HepG2 (cell line): Measurements from ENCODE around the gene OR2F2. TPM values are rescaled to one million over a fixed set of nuclear protein-coding genes. Genes with fewer than 3 reads are reported as not detected.

Source experiments
- ETS1 ChIP-seq: sonication (generic); formaldehyde crosslinking; IDR thresholded peaks from 2 replicates; pipeline ENCODE4 v1.4.0; 2020; ENCODE audit warnings: missing genetic modification reagents
- ETV5 ChIP-seq: IDR thresholded peaks from 2 replicates; pipeline ENCODE4 v1.6.1; 2018; ENCODE audit warnings: missing biosample characterization, missing genetic modification reagents, inconsistent platforms, borderline replicate concordance
- FOXA3 ChIP-seq: IDR thresholded peaks from 2 replicates; pipeline ENCODE4 v1.6.1; 2016; ENCODE audit warnings: missing genetic modification reagents, missing compliant biosample characterization
- IKZF1 ChIP-seq: fragments of 450-650 bp; IDR thresholded peaks from 2 replicates; pipeline ENCODE4 v1.7.1; 2016
- KDM4B ChIP-seq: sonication (generic); formaldehyde crosslinking; IDR thresholded peaks from 2 replicates; pipeline ENCODE4 v1.4.0; 2020; ENCODE audit warnings: missing genetic modification reagents
- NR2C2 ChIP-seq: sonication (generic); formaldehyde crosslinking; IDR thresholded peaks from 2 replicates; pipeline ENCODE4 v1.4.0; 2020; ENCODE audit warnings: missing genetic modification reagents, mild to moderate bottlenecking, moderate library complexity, borderline replicate concordance
- THAP11 ChIP-seq: IDR thresholded peaks from 2 replicates; pipeline ENCODE4 v1.6.1; 2016; ENCODE audit warnings: missing biosample characterization, missing genetic modification reagents
- ZBTB4 ChIP-seq: sonication (generic); formaldehyde crosslinking; IDR thresholded peaks from 2 replicates; pipeline ENCODE4 v1.4.0; 2020; ENCODE audit warnings: missing genetic modification reagents, mild to moderate bottlenecking, borderline replicate concordance
- ZNF20 ChIP-seq: sonication (generic); formaldehyde crosslinking; IDR thresholded peaks from 2 replicates; pipeline ENCODE4 v1.4.0; 2020; ENCODE audit warnings: mild to moderate bottlenecking, moderate library complexity, missing genetic modification reagents
- ZNF274 ChIP-seq: sonication (generic); formaldehyde crosslinking; IDR thresholded peaks from 2 replicates; pipeline ENCODE4 v1.5.1; 2020; ENCODE audit warnings: mild to moderate bottlenecking, missing genetic modification reagents
- ZNF414 ChIP-seq: sonication (generic); formaldehyde crosslinking; IDR thresholded peaks from 2 replicates; pipeline ENCODE4 v1.5.0; 2020; ENCODE audit warnings: missing genetic modification reagents
- ZNF780A ChIP-seq: sonication (generic); formaldehyde crosslinking; IDR thresholded peaks from 2 replicates; pipeline ENCODE4 v1.8.0; 2022; ENCODE audit warnings: mild to moderate bottlenecking, missing genetic modification reagents, moderate library complexity
- polyA plus RNA-seq, 8 experiments: library from polyadenylated mRNA; depleted of rRNA in 3 of 8; stranded (reverse) in 7 of 8; unstranded in 1 of 8; fragments of >200 nt; fragmentation: Illumina TruSeq in 4 of 8; extraction: Trizol in 4 of 8; gene quantifications; 2 replicates each; pipeline versions ENCODE4 v1.2.1 to v1.2.3, GENCODE V29; 2011 to 2016; ENCODE audit warnings: low read depth in 4 of 8, missing spikeins in 1 of 8, mixed read lengths in 1 of 8; ENCODE audit not compliant: insufficient read depth in 1 of 8
- total RNA-seq, 5 experiments: library from RNA; depleted of rRNA; stranded (reverse); fragments of >200 nt; fragmentation: Illumina TruSeq; extraction: Trizol; gene quantifications; 2 replicates each; pipeline ENCODE4 v1.2.3, GENCODE V29; 2016; ENCODE audit warnings: low read depth in 1 of 5
- TF ChIP-seq, protein P1 (sequence below): sonication (generic); formaldehyde crosslinking; IDR thresholded peaks from one replicate; pipeline ENCODE4 v1.5.1; 2020; ENCODE audit warnings: mild to moderate bottlenecking, missing genetic modification reagents; ENCODE audit errors: not compliant biosample characterization

Gene OR2F2
- total and polyA plus RNA-seq, 2 of the 13 experiments (the other 11 are each of a cell fraction or from before 2014, with no cell fraction given) = 0.13 TPM; not detected in 1

DNA sequence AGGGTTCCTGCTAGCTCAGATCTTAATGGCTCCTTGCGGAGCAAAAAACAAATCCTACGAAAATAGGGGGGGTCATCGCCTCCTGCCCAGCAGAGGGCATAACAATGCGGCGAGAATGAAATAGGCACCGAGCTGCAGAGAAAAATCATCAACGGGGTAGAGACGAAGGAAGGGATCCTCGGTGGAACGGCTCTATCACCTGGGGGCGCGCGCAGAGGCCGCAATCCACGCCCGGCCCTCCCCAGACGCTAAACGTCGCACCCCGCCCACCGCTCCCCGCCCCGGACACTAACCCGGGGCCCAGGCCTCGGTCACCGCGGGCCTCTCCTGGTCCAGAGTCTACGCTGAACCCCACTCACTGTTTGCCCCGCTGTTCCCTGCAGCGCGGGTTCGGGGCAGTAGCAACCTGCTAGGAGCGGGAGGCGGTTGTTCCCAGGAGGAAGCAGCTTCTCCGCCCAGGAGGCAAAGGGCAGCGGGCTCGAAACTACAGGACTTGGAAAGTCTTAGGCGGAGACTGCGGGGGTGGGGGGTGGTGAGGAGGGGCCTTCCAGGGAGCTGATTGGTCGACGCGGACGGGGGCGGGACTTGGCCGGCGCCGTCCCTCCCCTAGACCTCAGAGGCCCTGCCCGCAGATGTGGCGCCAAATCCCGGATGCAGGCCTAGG lies 33.2 kb upstream of the OR2F2 start, which contains the start of gene TCAF1 (continued):
- peak; percentile 47 for TF ChIP-seq ZBTB4
- TF ChIP-seq ZNF20 (CRISPR knock-in tag) = no peak
- TF ChIP-seq ETV5 (CRISPR knock-in tag) = peak; percentile 87
- TF ChIP-seq FOXA3 (CRISPR knock-in tag) = peak; percentile 73
- TF ChIP-seq, protein P1, sequence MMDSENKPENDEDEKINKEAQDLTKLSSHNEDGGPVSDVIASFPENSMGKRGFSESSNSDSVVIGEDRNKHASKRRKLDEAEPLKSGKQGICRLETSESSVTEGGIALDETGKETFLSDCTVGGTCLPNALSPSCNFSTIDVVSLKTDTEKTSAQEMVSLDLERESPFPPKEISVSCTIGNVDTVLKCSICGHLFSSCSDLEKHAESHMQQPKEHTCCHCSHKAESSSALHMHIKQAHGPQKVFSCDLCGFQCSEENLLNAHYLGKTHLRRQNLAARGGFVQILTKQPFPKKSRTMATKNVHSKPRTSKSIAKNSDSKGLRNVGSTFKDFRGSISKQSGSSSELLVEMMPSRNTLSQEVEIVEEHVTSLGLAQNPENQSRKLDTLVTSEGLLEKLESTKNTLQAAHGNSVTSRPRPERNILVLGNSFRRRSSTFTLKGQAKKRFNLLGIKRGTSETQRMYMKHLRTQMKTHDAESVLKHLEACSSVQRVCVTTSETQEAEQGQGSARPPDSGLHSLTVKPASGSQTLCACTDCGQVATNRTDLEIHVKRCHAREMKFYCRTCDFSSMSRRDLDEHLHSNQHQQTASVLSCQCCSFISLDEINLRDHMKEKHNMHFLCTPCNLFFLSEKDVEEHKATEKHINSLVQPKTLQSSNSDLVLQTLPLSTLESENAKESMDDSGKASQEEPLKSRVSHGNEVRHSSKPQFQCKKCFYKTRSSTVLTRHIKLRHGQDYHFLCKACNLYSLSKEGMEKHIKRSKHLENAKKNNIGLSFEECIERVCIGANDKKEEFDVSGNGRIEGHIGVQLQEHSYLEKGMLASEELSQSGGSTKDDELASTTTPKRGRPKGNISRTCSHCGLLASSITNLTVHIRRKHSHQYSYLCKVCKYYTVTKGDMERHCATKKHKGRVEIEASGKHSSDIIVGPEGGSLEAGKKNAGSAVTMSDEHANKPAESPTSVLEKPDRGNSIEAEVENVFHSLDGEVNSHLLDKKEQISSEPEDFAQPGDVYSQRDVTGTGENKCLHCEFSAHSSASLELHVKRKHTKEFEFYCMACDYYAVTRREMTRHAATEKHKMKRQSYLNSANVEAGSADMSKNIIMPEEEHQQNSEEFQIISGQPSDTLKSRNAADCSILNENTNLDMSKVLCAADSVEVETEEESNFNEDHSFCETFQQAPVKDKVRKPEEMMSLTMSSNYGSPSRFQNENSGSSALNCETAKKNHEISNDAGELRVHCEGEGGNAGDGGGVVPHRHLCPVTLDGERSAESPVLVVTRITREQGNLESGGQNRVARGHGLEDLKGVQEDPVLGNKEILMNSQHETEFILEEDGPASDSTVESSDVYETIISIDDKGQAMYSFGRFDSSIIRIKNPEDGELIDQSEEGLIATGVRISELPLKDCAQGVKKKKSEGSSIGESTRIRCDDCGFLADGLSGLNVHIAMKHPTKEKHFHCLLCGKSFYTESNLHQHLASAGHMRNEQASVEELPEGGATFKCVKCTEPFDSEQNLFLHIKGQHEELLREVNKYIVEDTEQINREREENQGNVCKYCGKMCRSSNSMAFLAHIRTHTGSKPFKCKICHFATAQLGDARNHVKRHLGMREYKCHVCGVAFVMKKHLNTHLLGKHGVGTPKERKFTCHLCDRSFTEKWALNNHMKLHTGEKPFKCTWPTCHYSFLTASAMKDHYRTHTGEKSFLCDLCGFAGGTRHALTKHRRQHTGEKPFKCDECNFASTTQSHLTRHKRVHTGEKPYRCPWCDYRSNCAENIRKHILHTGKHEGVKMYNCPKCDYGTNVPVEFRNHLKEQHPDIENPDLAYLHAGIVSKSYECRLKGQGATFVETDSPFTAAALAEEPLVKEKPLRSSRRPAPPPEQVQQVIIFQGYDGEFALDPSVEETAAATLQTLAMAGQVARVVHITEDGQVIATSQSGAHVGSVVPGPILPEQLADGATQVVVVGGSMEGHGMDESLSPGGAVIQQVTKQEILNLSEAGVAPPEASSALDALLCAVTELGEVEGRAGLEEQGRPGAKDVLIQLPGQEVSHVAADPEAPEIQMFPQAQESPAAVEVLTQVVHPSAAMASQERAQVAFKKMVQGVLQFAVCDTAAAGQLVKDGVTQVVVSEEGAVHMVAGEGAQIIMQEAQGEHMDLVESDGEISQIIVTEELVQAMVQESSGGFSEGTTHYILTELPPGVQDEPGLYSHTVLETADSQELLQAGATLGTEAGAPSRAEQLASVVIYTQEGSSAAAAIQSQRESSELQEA = peak; percentile 57
- no peak for TF ChIP-seq ZNF414
- TF ChIP-seq KDM4B (CRISPR knock-in tag) = 0 out of 2 replicates have a peak, but pooled peaks have one; percentile 79
- TF ChIP-seq ETS1 (CRISPR knock-in tag) = no peak
- peak; percentile 69 for TF ChIP-seq THAP11 (CRISPR knock-in tag)
- TF ChIP-seq NR2C2 (CRISPR knock-in tag) = peak; percentile 78
- 0 out of 2 replicates have a peak, but pooled peaks have one; percentile 32 for TF ChIP-seq ZNF274 (CRISPR knock-in tag)
- TF ChIP-seq ZNF780A (CRISPR knock-in tag) = no peak
- no peak for TF ChIP-seq IKZF1
